Activated naive CD4-positive, alpha-beta T cell treated with anti-CD3 and anti-CD28 coated beads, Interleukin-2, amount 50 U/mL, for 72 hours (primary cell): ENCODE measurements around the gene LBH. TPM values are rescaled to one million over a fixed set of nuclear protein-coding genes. Genes with fewer than 3 reads are reported as not detected.

Source experiments
- ATAC-seq, 2 donors: fragments of 150-1000 bp; cut with Tn5 transposase; 2 replicates each; pipeline ENCODE4 v1.10.0; 2021; ENCODE audit warnings: mild to moderate bottlenecking in 2 of 2, moderate library complexity in 2 of 2
- DNase-seq, 2 donors: peaks; one replicate each; pipeline ENCODE4 v3.0.0; 2021 to 2022; ENCODE audit warnings: low spot score in 2 of 2
- H3K27ac Mint-ChIP-seq, 2 donors: one replicate each; pipeline ENCODE4 v1.8.0; 2022; ENCODE audit warnings: mild to moderate bottlenecking in 2 of 2, mixed read lengths in 2 of 2
- H3K36me3 Mint-ChIP-seq, 2 donors: one replicate each; pipeline ENCODE4 v1.8.0; 2022; ENCODE audit warnings: mixed read lengths in 2 of 2
- H3K9me3 Mint-ChIP-seq, 2 donors: one replicate each; pipeline ENCODE4 v1.8.0; 2022; ENCODE audit warnings: mixed read lengths in 2 of 2
- total RNA-seq, 2 donors: library from RNA; stranded (reverse); gene quantifications; one replicate each; pipeline ENCODE4 v1.2.3, GENCODE V29; 2022

Gene LBH
- total RNA-seq, 2 donors from 2014 or later, result 67.0 to 88.2 TPM

GRCh38 chr2:30237966-30238800 lies 6.8 kb downstream of the LBH start:
- H3K36me3 Mint-ChIP-seq, result peaks cover 37 to 70% of the 10 kb centered on the region in 2 donors
- DNase-seq, result no peak
- H3K27ac Mint-ChIP-seq, result peak overlapping the region; percentile 10 to 98
- peaks cover 0 to 5% of the 10 kb centered on the region in 2 donors for H3K9me3 Mint-ChIP-seq
- no peak for ATAC-seq

- peaks cover 32 to 64% of the 10 kb centered on the region in 2 donors for H3K36me3 Mint-ChIP-seq
- ATAC-seq (no peak), DNase-seq (peak in 1 of 2 donors; percentile 73)
- peak overlapping the region; percentile 45 to 98 for H3K27ac Mint-ChIP-seq
- peaks cover 0 to 5% of the 10 kb centered on the region in 2 donors for H3K9me3 Mint-ChIP-seq
Observed at GRCh38 chr2:30239308-30239985, 8.1 kb downstream of the LBH start.

GRCh38 chr2:30239986-30240752 lies 8.8 kb downstream of the LBH start:
- H3K27ac Mint-ChIP-seq, result peak overlapping the region; percentile 45 to 98
- DNase-seq, result no peak
- no peak for ATAC-seq
- peaks cover 32 to 64% of the 10 kb centered on the region in 2 donors for H3K36me3 Mint-ChIP-seq
- peaks cover 0 to 5% of the 10 kb centered on the region in 2 donors for H3K9me3 Mint-ChIP-seq

- Mint-ChIP-seq H3K9me3 (peaks cover 0 to 3% of the 10 kb centered on the region in 2 donors), H3K36me3 (peaks cover 31 to 63% of the 10 kb centered on the region in 2 donors), H3K27ac (peak overlapping the region; percentile 71 to 82)
- DNase-seq, result no peak
- no peak for ATAC-seq
Observed at GRCh38 chr2:30243231-30243630, 11.9 kb downstream of the LBH start.

- ATAC-seq (no peak), DNase-seq (no peak)
- H3K27ac Mint-ChIP-seq, result no peak overlapping the region
- H3K9me3 Mint-ChIP-seq, result peaks cover 0 to 3% of the 10 kb centered on the region in 2 donors
- peaks cover 14 to 63% of the 10 kb centered on the region in 2 donors for H3K36me3 Mint-ChIP-seq
Observed at GRCh38 chr2:30245364-30245763, 14.0 kb downstream of the LBH start.

- no peak for ATAC-seq
- DNase-seq, result no peak
- H3K27ac Mint-ChIP-seq, result peak overlapping the region in 1 of 2 donors; percentile 1
- peaks cover 13 to 67% of the 10 kb centered on the region in 2 donors for H3K36me3 Mint-ChIP-seq
- H3K9me3 Mint-ChIP-seq, result peaks cover 0 to 3% of the 10 kb centered on the region in 2 donors
Observed at GRCh38 chr2:30248791-30249190, 17.5 kb downstream of the LBH start.

GRCh38 chr2:30249354-30249753 lies 18.0 kb downstream of the LBH start:
- ATAC-seq (no peak), DNase-seq (no peak)
- Mint-ChIP-seq H3K36me3 (peaks cover 13 to 64% of the 10 kb centered on the region in 2 donors), H3K27ac (peak overlapping the region; percentile 1 to 69), H3K9me3 (peaks cover 0 to 3% of the 10 kb centered on the region in 2 donors)

GRCh38 chr2:30250421-30250820 lies 19.1 kb downstream of the LBH start:
- DNase-seq (no peak), ATAC-seq (no peak)
- Mint-ChIP-seq H3K27ac (no peak overlapping the region), H3K36me3 (peaks cover 13 to 66% of the 10 kb centered on the region in 2 donors), H3K9me3 (peaks cover 0 to 3% of the 10 kb centered on the region in 2 donors)

- peak; percentile 85 to 91 for ATAC-seq
- H3K9me3 Mint-ChIP-seq, result peaks cover 0 to 1% of the 10 kb centered on the region in 2 donors
- H3K27ac Mint-ChIP-seq, result peak overlapping the region; percentile 77 to 95
- peaks cover 16 to 73% of the 10 kb centered on the region in 2 donors for H3K36me3 Mint-ChIP-seq
- peak; percentile 63 to 75 for DNase-seq
Observed at GRCh38 chr2:30252723-30253701, 21.7 kb downstream of the LBH start.

- H3K27ac Mint-ChIP-seq, result peak overlapping the region in 1 of 2 donors; percentile 95
- H3K36me3 Mint-ChIP-seq, result peaks cover 24 to 72% of the 10 kb centered on the region in 2 donors
Observed at GRCh38 chr2:30253873-30254684, 22.7 kb downstream of the LBH start.

GRCh38 chr2:30254685-30255001 lies 23.3 kb downstream of the LBH start:
- peaks cover 29 to 72% of the 10 kb centered on the region in 2 donors for H3K36me3 Mint-ChIP-seq
- H3K27ac Mint-ChIP-seq, result peak overlapping the region in 1 of 2 donors; percentile 43
- DNase-seq (no peak), ATAC-seq (no peak)
- no peaks in the 10 kb centered on the region for H3K9me3 Mint-ChIP-seq

More at GRCh38 chr2:30253873-30254684, 22.7 kb downstream of the LBH start:
- no peaks in the 10 kb centered on the region for H3K9me3 Mint-ChIP-seq
- ATAC-seq (no peak), DNase-seq (no peak)

- Mint-ChIP-seq H3K36me3 (peaks cover 33 to 72% of the 10 kb centered on the region in 2 donors), H3K9me3 (peaks cover 0 to 2% of the 10 kb centered on the region in 2 donors), H3K27ac (peak overlapping the region in 1 of 2 donors; percentile 43)
- no peak for DNase-seq
- ATAC-seq, result no peak
Observed at GRCh38 chr2:30255026-30255425, 23.7 kb downstream of the LBH start.

GRCh38 chr2:30255466-30256408 lies 24.4 kb downstream of the LBH start:
- peaks cover 39 to 73% of the 10 kb centered on the region in 2 donors for H3K36me3 Mint-ChIP-seq
- H3K27ac Mint-ChIP-seq, result peak overlapping the region; percentile 43 to 80
- no peak for DNase-seq
- no peak for ATAC-seq
- peaks cover 4 to 8% of the 10 kb centered on the region in 2 donors for H3K9me3 Mint-ChIP-seq
